GM10266 (cell line): ENCODE measurements around the gene DDA1.

Experiments used
- DNase-seq: peaks from one replicate; pipeline ENCODE4 v3.0.0; 2012; ENCODE audit errors: extremely low spot score
- CTCF ChIP-seq: IDR thresholded peaks from 2 replicates; pipeline ENCODE4 v1.5.1; 2012; ENCODE audit warnings: mild to moderate bottlenecking, low read depth; ENCODE audit not compliant: control insufficient read depth, insufficient read depth; ENCODE audit errors: missing control alignments

Gene DDA1

GRCh38 chr19:17337675-17338432 is 28.5 kb downstream of the DDA1 start:
- TF ChIP-seq CTCF = no peak
- peak; percentile 62 for DNase-seq

GRCh38 chr19:17338433-17339078 is 29.2 kb downstream of the DDA1 start:
- DNase-seq = no peak
- no peak for TF ChIP-seq CTCF

- DNase-seq = peak; percentile 55
- TF ChIP-seq CTCF = no peak
Measured at GRCh38 chr19:17339088-17339741, 29.9 kb downstream of the DDA1 start.

DNA sequence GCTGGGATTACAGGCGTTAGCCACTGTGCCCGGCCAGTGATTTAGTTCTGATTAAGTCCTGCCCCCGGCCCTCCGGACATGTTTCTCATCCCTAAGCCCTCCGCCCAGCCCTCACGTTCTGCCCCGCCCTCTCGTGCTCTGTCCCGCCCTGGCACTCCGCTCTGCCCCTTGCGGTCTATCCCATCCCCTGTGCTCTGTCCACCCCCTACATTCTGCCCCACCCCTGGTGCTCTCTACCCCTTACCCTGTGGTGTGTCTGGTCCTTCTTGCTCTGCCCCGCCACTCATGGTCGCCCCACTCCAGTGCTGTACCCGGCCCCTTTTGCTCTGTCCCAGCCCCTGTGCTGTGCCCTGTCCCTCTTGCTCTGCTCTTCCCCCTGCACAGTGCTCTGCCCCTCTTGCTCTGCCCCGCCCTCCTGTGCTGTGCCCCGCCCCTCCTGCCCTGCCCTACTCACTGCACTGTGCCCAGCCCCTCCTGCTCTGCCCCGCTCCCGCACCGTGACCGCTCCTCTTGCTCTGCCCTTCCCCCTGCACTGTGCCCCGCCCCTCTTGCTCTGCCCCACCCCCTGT is 31.0 kb downstream of the DDA1 start:
- no peak for TF ChIP-seq CTCF
- DNase-seq = no peak

DNA sequence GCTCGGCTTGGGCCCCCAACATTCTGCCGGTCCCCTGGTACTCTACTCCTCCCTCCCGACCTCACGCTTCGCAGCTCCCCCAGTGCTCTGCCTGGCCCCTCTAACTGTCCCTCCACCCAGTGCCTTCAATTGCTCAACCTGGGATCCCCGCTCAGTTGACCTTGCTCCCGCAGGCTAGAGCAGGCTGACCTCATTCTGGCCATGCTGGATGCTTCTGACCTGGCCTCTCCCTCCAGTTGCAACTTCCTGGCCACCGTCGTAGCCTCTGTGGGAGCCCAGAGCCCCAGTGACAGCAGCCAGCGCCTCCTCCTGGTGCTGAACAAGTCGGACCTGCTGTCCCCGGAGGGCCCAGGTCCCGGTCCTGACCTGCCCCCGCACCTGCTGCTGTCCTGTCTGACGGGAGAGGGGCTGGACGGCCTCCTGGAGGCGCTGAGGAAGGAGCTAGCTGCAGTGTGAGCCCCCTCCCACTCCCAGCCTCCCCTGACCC is 31.6 kb downstream of the DDA1 start:
- DNase-seq = no peak
- no peak for TF ChIP-seq CTCF

- TF ChIP-seq CTCF = no peak
- no peak for DNase-seq
Measured at GRCh38 chr19:17341386-17341785, 32.0 kb downstream of the DDA1 start.
